C4-2B (cell line): ENCODE measurements around the gene DNAH8.

Experiments
- CTCF ChIP-seq: fragments of 450-650 bp; conservative IDR thresholded peaks from 2 replicates; pipeline ENCODE4 v1.5.1; 2017; ENCODE audit warnings: mild to moderate bottlenecking
- ZFX ChIP-seq: fragments of 450-650 bp; IDR thresholded peaks from 2 replicates; pipeline ENCODE4 v1.6.1; 2017

GRCh38 chr6:38676974-38677544 lies 38.1 kb upstream of the DNAH8 start:
- TF ChIP-seq CTCF: no peak
- no peak for TF ChIP-seq ZFX
